GM12874 (cell line): ENCODE data around the gene NAA60.

Source experiments
- CTCF ChIP-seq: IDR thresholded peaks from 2 replicates; pipeline ENCODE4 v1.5.1; 2011; ENCODE audit warnings: low read depth, mild to moderate bottlenecking, control low read depth, low read length, moderate library complexity; ENCODE audit not compliant: insufficient read depth

Gene NAA60

GRCh38 chr16:3480901-3481695 is 37.6 kb downstream of the NAA60 start:
- TF ChIP-seq CTCF = no peak

- no peak for TF ChIP-seq CTCF
Measured at GRCh38 chr16:3481696-3482658, 38.5 kb downstream of the NAA60 start.

- no peak for TF ChIP-seq CTCF
Measured at GRCh38 chr16:3482659-3483241, 39.3 kb downstream of the NAA60 start.

- TF ChIP-seq CTCF = no peak
Measured at GRCh38 chr16:3484318-3485096, 41.0 kb downstream of the NAA60 start.

- TF ChIP-seq CTCF = no peak
Measured at GRCh38 chr16:3485097-3485745, 41.7 kb downstream of the NAA60 start.

GRCh38 chr16:3485821-3486505 is 42.5 kb downstream of the NAA60 start:
- no peak for TF ChIP-seq CTCF
